Measurements from ENCODE around the gene MLLT3. TPM values are rescaled to one million over a fixed set of nuclear protein-coding genes. Genes with fewer than 3 reads are reported as not detected.

MLLT3 gene
- total RNA-seq, 3 donors from 2014 or later (not counting 1 experiment from before 2014, with no cell fraction given) = 24.3 to 26.6 (median 25.2) TPM

DNA sequence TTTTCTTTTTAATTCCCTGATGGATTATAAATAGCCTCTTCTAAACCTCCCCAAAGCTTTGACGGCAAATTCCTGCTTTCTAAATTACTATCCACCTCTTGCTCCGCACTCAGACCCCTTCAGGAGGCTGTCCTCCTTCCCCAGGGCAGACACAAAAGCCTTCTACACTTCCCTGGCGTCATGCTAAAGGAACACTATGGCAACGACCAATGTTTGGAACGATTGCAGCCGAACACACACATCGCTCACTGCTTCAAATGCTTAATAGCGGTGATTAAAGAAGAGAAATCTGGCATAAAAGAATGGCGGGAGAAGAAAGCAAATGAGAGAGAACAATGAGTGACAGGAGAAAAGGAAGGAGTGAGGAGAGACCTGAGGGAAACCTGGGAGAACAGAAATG, 297.3 kb downstream of the MLLT3 start:
- no peak for ATAC-seq
- H3K27ac Mint-ChIP-seq = no peak overlapping the region
- H3K4me3 ChIP-seq (ENCODE audit: low read length) = no peak overlapping the region

DNA sequence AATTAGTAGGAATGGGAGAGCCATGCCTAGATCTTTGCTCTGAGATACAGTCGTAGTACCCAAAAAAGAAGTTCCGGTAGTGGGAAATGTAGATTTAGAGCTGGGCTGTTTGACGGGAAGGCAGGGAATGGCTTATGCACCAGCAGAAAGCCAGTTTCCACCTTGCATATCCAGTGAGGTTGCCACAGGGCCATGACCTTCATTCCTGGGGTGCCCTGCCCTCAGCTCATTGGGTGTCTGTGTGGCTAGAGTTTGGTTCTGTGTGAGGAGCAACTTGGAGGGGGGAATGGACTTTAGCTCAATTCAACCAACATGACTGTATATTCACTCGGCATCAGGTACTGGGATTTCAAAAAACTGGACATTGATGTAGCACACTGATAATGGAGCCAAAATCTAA, 300.1 kb downstream of the MLLT3 start:
- 97% methylated on average over 4 of the region's 4 CpGs for WGBS (ENCODE audit: insufficient coverage)
- Histone ChIP-seq H3K27ac (ENCODE audit: low read length) (no peak overlapping the region), H3K9me3 (ENCODE audit: control insufficient read depth, insufficient read depth, low read length) (no peaks in the 10 kb centered on the region), H3K27me3 (ENCODE audit: control insufficient read depth, insufficient read depth, low read length) (no peaks in the 10 kb centered on the region), H3K4me1 (ENCODE audit: control insufficient read depth, insufficient read depth, low read length) (peaks cover 15% of the 10 kb centered on the region), H3K36me3 (ENCODE audit: control insufficient read depth, insufficient read depth, low read length) (no peaks in the 10 kb centered on the region), H3K4me3 (ENCODE audit: low read length) (no peak overlapping the region)
- TF ChIP-seq, protein P1, sequence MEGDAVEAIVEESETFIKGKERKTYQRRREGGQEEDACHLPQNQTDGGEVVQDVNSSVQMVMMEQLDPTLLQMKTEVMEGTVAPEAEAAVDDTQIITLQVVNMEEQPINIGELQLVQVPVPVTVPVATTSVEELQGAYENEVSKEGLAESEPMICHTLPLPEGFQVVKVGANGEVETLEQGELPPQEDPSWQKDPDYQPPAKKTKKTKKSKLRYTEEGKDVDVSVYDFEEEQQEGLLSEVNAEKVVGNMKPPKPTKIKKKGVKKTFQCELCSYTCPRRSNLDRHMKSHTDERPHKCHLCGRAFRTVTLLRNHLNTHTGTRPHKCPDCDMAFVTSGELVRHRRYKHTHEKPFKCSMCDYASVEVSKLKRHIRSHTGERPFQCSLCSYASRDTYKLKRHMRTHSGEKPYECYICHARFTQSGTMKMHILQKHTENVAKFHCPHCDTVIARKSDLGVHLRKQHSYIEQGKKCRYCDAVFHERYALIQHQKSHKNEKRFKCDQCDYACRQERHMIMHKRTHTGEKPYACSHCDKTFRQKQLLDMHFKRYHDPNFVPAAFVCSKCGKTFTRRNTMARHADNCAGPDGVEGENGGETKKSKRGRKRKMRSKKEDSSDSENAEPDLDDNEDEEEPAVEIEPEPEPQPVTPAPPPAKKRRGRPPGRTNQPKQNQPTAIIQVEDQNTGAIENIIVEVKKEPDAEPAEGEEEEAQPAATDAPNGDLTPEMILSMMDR (IDR thresholded peaks at IDR 0.05) = no peak
- DNase-seq (no peak), ATAC-seq (no peak)
- Mint-ChIP-seq H3K27ac (no peak overlapping the region), H3K27me3 (ENCODE audit: low read depth in 2 of 2) (no peaks in the 10 kb centered on the region), H3K4me1 (peaks cover 19 to 23% of the 10 kb centered on the region in 2 donors), H3K4me3 (no peak overlapping the region), H3K9me3 (no peaks in the 10 kb centered on the region), H3K36me3 (no peaks in the 10 kb centered on the region)
- intact Hi-C loops (cut with micrococcal nuclease) = no loop called here

More for the DNA sequence above, 297.3 kb downstream of the MLLT3 start:
- WGBS (ENCODE audit: insufficient coverage) = 92% methylated on average over 9 of the region's 9 CpGs
- TF ChIP-seq, protein P1 (IDR thresholded peaks at IDR 0.05) = no peak
- Histone ChIP-seq H3K9me3 (ENCODE audit: control insufficient read depth, insufficient read depth, low read length) (no peaks in the 10 kb centered on the region), H3K27me3 (ENCODE audit: control insufficient read depth, insufficient read depth, low read length) (no peaks in the 10 kb centered on the region), H3K36me3 (ENCODE audit: control insufficient read depth, insufficient read depth, low read length) (no peaks in the 10 kb centered on the region), H3K27ac (ENCODE audit: low read length) (no peak overlapping the region), H3K4me1 (ENCODE audit: control insufficient read depth, insufficient read depth, low read length) (peaks cover 10% of the 10 kb centered on the region)
- intact Hi-C loops (cut with micrococcal nuclease) = no loop called here
- Mint-ChIP-seq H3K9me3 (no peaks in the 10 kb centered on the region), H3K36me3 (no peaks in the 10 kb centered on the region), H3K4me1 (peaks cover 16 to 18% of the 10 kb centered on the region in 2 donors), H3K27me3 (ENCODE audit: low read depth in 2 of 2) (no peaks in the 10 kb centered on the region), H3K4me3 (no peak overlapping the region)
- no peak for DNase-seq

DNA sequence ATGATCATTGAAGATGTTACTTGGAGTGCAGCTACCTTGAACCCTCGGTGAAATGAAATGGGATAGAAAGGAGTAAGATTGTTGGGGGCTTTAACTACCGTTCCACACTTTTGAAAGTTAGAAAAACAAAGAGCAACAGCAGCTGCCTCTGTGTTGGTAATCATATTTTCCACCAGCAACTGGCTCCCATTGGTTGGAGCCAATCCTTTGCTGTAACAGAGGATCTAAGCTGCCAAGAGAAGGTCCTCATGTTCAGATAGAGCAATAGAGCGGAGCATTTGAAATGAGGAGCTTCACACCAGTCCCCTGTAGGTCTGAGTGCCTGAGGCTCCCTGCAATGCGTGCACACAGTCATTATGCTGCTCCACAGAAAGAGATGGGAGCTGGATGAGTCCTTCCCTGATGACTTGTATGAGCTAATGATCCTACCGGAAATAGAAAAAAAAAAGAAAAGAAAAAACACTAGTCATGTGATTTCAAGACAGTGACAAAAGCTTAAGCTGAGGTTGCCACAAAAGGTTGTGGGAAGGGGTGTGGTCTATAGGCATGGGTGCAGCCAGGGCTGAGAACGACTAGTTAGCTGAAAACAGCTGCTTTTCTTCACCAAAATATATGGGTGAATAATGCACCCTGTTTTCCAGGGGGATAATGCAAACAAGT, 300.7 kb downstream of the MLLT3 start:
- Mint-ChIP-seq H3K4me3 (peak overlapping the region; percentile 38), H3K9me3 (no peaks in the 10 kb centered on the region), H3K36me3 (no peaks in the 10 kb centered on the region), H3K27me3 (ENCODE audit: low read depth in 2 of 2) (no peaks in the 10 kb centered on the region), H3K27ac (no peak overlapping the region), H3K4me1 (peaks cover 19 to 23% of the 10 kb centered on the region in 2 donors)
- peaks cover 15% of the 10 kb centered on the region for H3K4me1 ChIP-seq (ENCODE audit: control insufficient read depth, insufficient read depth, low read length)
- intact Hi-C loops (cut with micrococcal nuclease) = no loop called here
- no peaks in the 10 kb centered on the region for H3K9me3 ChIP-seq (ENCODE audit: control insufficient read depth, insufficient read depth, low read length)
- TF ChIP-seq, protein P1 (IDR thresholded peaks at IDR 0.05) = no peak
- ATAC-seq (peak; percentile 42 to 64 (median 61)), DNase-seq (peak in 1 of 2 donors; percentile 78)
- no peak overlapping the region for H3K27ac ChIP-seq (ENCODE audit: low read length)
- no peaks in the 10 kb centered on the region for H3K36me3 ChIP-seq (ENCODE audit: control insufficient read depth, insufficient read depth, low read length)
- WGBS (ENCODE audit: insufficient coverage) = 79% methylated on average over 6 of the region's 6 CpGs
- no peak overlapping the region for H3K4me3 ChIP-seq (ENCODE audit: low read length)
- H3K27me3 ChIP-seq (ENCODE audit: control insufficient read depth, insufficient read depth, low read length) = no peaks in the 10 kb centered on the region

DNA sequence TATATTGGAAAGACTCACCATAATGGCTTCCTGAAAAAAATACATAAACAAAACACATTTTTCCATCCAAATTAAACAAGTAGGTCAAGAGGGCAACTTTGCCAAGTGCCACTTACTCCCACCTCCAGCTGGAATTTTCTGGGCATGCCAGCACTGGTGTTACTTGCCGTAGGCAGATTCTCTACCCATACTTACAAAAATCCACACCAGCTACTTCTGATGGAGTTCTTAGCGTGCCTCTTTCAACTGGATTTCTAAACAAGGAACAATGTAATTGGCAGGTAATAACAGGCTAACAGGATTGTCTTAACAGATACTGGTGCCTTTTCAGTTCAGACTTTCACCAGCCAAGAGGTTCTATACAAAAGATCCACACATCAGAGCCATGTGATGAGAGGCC, 301.4 kb downstream of the MLLT3 start:
- H3K9me3 Mint-ChIP-seq = no peaks in the 10 kb centered on the region
- peaks cover 19 to 23% of the 10 kb centered on the region in 2 donors for H3K4me1 Mint-ChIP-seq
- no peaks in the 10 kb centered on the region for H3K27me3 Mint-ChIP-seq (ENCODE audit: low read depth in 2 of 2)
- Histone ChIP-seq H3K9me3 (ENCODE audit: control insufficient read depth, insufficient read depth, low read length) (no peaks in the 10 kb centered on the region), H3K4me1 (ENCODE audit: control insufficient read depth, insufficient read depth, low read length) (peaks cover 15% of the 10 kb centered on the region), H3K36me3 (ENCODE audit: control insufficient read depth, insufficient read depth, low read length) (no peaks in the 10 kb centered on the region), H3K4me3 (ENCODE audit: low read length) (no peak overlapping the region), H3K27me3 (ENCODE audit: control insufficient read depth, insufficient read depth, low read length) (no peaks in the 10 kb centered on the region), H3K27ac (ENCODE audit: low read length) (no peak overlapping the region)
- intact Hi-C loops (cut with micrococcal nuclease) = no loop called here
- no peak overlapping the region for H3K4me3 Mint-ChIP-seq
- TF ChIP-seq, protein P1 (IDR thresholded peaks at IDR 0.05) = no peak
- no peak overlapping the region for H3K27ac Mint-ChIP-seq
- 95% methylated on average over 2 of the region's 2 CpGs for WGBS (ENCODE audit: insufficient coverage)
- DNase-seq (no peak), ATAC-seq (no peak)
- H3K36me3 Mint-ChIP-seq = no peaks in the 10 kb centered on the region
